LNCAP (cell line): ENCODE measurements around the gene BLID.

ENCODE experiments used
- CTCF ChIP-seq: fragments of 450-650 bp; IDR thresholded peaks from 2 replicates; pipeline ENCODE4 v1.5.1; 2017; ENCODE audit warnings: mild to moderate bottlenecking

BLID gene

GRCh38 chr11:122122179-122122578 lies 6.2 kb upstream of the BLID start:
- no peak for TF ChIP-seq CTCF

- no peak for TF ChIP-seq CTCF
Observed at GRCh38 chr11:122120096-122120495, 4.1 kb upstream of the BLID start.

GRCh38 chr11:122116591-122116990 lies 576 bp upstream of the BLID start:
- TF ChIP-seq CTCF: no peak

GRCh38 chr11:122114976-122115375 lies 1.0 kb downstream of the BLID start:
- TF ChIP-seq CTCF: no peak

GRCh38 chr11:122113836-122114825 lies 1.9 kb downstream of the BLID start:
- TF ChIP-seq CTCF: no peak

GRCh38 chr11:122112470-122113365 lies 3.3 kb downstream of the BLID start:
- no peak for TF ChIP-seq CTCF

GRCh38 chr11:122109932-122110331 lies 6.1 kb downstream of the BLID start:
- no peak for TF ChIP-seq CTCF
